ENCODE data around the gene CCDC80.

CCDC80 gene

DNA sequence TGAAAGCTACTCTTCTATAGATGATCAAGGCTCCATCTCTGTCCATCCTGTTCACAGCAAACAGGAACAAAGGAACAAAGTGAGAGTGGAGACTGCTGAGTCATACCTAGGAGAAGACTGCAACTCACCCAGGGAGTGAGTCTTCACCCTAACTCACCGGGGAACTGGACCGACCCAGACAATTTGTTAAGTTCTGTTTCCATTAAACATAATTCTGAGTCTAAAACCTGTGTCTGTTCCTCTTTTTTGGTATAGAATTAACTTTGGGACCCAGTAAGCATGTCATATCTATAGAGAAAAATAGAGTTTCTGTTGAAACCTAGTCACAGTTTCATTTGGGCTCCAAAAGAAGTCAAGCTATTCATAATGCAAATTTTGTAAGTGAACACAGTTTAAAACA is 21.6 kb downstream of the CCDC80 start:
- DNase-seq (ENCODE audit: low spot score in 2 of 2), result no peak
- Mint-ChIP-seq H3K9me3 (no peaks in the 10 kb centered on the region), H3K36me3 (ENCODE audit: insufficient read depth) (no peaks in the 10 kb centered on the region), H3K4me1 (no peaks in the 10 kb centered on the region), H3K27me3 (peaks cover 12% of the 10 kb centered on the region), H3K27ac (ENCODE audit: low read depth) (no peak overlapping the region), H3K4me3 (no peak overlapping the region)
- ATAC-seq (replicated peaks; ENCODE audit: extremely low read depth, poor library complexity, severe bottlenecking), result no peak

DNA sequence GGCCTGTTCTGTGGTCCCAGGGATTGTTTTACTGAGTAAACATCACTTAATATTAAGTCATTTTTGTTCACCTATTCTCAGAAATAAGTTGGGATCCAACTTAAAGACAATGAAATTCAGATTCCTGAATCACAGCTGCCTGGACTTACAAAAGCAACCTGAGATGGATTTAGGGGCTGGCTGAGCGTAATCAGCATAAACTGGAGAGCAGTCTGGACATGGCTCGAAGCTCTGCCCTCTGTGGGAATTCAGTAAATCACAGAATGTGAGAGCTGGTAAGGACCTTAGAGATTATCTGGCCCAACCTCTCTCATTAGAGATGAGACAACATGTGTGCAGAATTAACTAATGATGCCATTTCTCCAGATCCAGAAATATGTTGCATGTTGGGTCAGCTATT is 23.7 kb downstream of the CCDC80 start:
- H3K4me1 Mint-ChIP-seq, result no peaks in the 10 kb centered on the region
- H3K27me3 Mint-ChIP-seq, result no peaks in the 10 kb centered on the region
- H3K4me3 Mint-ChIP-seq, result no peak overlapping the region
- no peaks in the 10 kb centered on the region for H3K36me3 Mint-ChIP-seq (ENCODE audit: insufficient read depth)
- DNase-seq (ENCODE audit: low spot score in 2 of 2), result no peak
- H3K9me3 Mint-ChIP-seq, result no peaks in the 10 kb centered on the region
- ATAC-seq (replicated peaks; ENCODE audit: extremely low read depth, poor library complexity, severe bottlenecking), result no peak
- no peak overlapping the region for H3K27ac Mint-ChIP-seq (ENCODE audit: low read depth)

DNA sequence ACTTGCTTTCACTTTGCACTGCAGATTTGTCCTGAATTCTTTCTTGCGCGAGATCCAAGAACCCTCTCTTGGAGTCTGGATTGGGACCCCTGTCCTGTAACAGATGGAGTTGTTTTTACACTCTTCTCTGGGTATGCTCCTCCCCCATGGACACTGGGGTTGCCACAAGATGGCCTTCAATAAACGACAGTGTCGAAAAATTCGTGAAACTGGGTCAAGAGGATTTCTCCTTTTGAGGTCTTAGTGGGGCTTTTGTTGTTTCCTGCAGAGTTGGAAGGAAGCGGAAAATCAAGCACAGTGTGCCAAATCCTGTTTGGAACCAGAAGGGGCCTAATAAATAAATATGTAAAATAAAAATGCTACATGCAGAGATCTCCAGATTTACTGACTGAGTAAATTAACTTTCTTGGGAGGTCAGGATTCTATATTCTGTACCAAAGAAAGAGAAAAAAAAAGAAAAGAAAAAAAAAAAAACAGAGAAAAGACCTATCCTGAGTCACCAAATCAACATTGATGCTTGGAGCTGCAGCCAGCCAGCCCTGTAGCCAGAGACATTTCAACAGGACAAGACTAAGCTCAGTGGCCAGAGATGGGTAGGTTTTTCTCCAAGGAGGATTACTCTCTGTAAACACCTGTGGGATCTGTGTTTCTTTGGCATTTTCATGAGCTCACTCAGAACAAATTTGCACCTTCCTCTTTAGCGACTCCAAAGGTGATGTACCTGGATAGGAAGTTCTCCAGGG is 24.8 kb downstream of the CCDC80 start:
- DNase-seq (ENCODE audit: low spot score in 2 of 2), result no peak
- Mint-ChIP-seq H3K9me3 (no peaks in the 10 kb centered on the region), H3K27ac (ENCODE audit: low read depth) (no peak overlapping the region), H3K27me3 (no peaks in the 10 kb centered on the region), H3K4me1 (no peaks in the 10 kb centered on the region), H3K36me3 (ENCODE audit: insufficient read depth) (no peaks in the 10 kb centered on the region), H3K4me3 (no peak overlapping the region)
- no peak for ATAC-seq (replicated peaks; ENCODE audit: extremely low read depth, poor library complexity, severe bottlenecking)

DNA sequence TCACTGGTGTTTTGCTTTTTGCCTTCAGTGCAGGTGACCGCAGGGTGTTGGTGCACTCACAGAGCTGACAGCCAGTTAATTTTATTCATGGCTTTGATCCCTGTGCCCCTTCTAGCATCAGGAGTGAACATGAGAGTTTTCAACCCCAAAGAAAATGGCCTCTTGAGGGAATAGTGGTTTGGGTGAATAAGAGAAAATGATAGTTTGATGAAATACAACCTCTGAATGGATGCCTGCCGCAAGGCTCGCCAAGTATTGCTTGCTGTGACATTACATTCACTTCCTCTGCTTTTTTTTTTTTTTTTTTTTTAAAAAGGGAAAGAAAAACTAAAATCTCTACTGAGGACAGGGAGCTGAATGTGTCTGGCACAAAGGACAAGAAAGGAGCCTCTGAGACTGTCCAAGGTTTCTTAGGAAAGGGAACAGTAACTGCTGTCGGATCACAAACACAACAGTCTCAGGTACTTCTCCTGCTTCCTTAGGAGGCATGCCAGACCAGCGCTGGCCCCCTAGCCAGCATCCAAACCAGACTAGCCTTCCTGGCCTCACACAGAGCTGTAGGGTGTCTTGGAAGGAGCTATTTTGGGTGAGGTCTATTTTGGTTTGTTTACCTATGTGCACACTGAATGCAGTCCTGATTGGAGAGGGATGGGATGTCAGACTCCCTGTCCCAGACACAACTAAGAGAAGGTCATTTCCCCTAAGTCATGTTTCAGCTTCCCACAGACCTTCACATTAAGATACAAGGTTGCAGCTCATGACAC is 29.0 kb downstream of the CCDC80 start:
- H3K4me3 Mint-ChIP-seq, result no peak overlapping the region
- no peaks in the 10 kb centered on the region for H3K4me1 Mint-ChIP-seq
- H3K27me3 Mint-ChIP-seq, result peaks cover 10% of the 10 kb centered on the region
- H3K9me3 Mint-ChIP-seq, result no peaks in the 10 kb centered on the region
- DNase-seq (ENCODE audit: low spot score in 2 of 2) (no peak), ATAC-seq (replicated peaks; ENCODE audit: extremely low read depth, poor library complexity, severe bottlenecking) (no peak)
- H3K36me3 Mint-ChIP-seq (ENCODE audit: insufficient read depth), result no peaks in the 10 kb centered on the region
- H3K27ac Mint-ChIP-seq (ENCODE audit: low read depth), result no peak overlapping the region

DNA sequence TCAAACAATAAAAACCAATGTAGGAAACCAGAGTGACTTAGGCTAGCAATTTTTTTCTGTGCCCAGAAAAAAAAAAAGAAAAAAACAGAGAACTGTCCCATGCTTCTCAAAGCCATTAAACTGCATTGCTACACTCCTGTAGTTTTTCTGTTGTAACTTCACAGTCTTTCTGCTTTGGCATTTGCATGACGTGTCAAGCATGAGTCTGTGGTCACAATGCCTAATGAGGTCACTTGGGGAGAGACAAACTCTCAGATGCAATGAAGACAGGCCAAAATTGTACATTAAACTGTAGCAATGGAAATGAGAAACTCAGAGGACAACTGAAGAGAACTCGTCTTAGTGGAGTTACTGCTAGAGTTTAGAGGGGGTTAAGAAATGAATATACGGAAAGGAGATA is 30.8 kb downstream of the CCDC80 start:
- ATAC-seq (replicated peaks; ENCODE audit: extremely low read depth, poor library complexity, severe bottlenecking) (no peak), DNase-seq (ENCODE audit: low spot score in 2 of 2) (no peak)
- Mint-ChIP-seq H3K27me3 (peaks cover 10% of the 10 kb centered on the region), H3K36me3 (ENCODE audit: insufficient read depth) (no peaks in the 10 kb centered on the region), H3K27ac (ENCODE audit: low read depth) (no peak overlapping the region), H3K9me3 (no peaks in the 10 kb centered on the region), H3K4me3 (no peak overlapping the region), H3K4me1 (no peaks in the 10 kb centered on the region)

DNA sequence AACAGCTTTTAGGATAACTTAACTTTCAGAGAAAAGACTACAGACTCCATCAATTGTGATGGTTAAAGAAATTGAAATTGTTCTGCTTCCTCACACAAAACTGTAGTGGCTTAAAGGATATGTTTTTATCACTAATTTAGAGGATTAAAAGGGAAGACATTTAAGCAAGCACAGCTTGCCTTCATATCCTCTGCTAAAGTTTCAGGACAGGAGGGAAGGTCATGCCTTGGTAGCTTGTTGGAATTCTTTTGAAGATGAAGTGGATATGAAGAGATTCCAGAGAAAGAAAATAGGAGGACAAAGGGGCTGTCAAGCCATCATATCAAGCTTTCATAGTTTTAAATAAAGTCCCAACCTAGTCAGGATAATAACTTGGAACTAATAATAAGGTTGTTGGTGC is 33.1 kb downstream of the CCDC80 start:
- H3K36me3 Mint-ChIP-seq (ENCODE audit: insufficient read depth), result no peaks in the 10 kb centered on the region
- H3K4me1 Mint-ChIP-seq, result peaks cover 4% of the 10 kb centered on the region
- DNase-seq (ENCODE audit: low spot score in 2 of 2) (no peak), ATAC-seq (replicated peaks; ENCODE audit: extremely low read depth, poor library complexity, severe bottlenecking) (no peak)
- H3K27ac Mint-ChIP-seq (ENCODE audit: low read depth), result no peak overlapping the region
- H3K27me3 Mint-ChIP-seq, result peaks cover 10% of the 10 kb centered on the region
- no peaks in the 10 kb centered on the region for H3K9me3 Mint-ChIP-seq
- no peak overlapping the region for H3K4me3 Mint-ChIP-seq

DNA sequence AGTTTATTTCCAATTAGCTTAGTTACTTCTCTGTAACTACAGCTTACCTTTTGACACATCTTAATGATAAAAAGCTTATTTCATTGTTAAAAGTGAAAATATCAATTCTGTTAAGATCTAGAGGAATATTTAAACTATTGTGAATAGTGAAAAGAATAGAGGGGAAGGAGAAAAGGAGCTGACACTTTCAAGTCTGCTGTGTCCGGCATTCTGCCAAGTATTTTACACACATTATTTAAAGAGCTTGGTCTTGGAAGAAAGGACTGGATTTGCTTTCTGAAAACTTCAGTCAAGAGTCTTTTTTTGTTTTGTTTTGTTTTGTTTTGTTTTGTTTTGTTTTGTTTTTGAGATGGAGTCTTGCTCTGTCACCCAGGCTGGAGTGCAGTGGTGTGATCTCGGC is 34.8 kb downstream of the CCDC80 start:
- H3K36me3 Mint-ChIP-seq (ENCODE audit: insufficient read depth), result no peaks in the 10 kb centered on the region
- no peak overlapping the region for H3K27ac Mint-ChIP-seq (ENCODE audit: low read depth)
- DNase-seq (ENCODE audit: low spot score in 2 of 2) (no peak), ATAC-seq (replicated peaks; ENCODE audit: extremely low read depth, poor library complexity, severe bottlenecking) (no peak)
- H3K4me3 Mint-ChIP-seq, result no peak overlapping the region
- peaks cover 10% of the 10 kb centered on the region for H3K27me3 Mint-ChIP-seq
- H3K9me3 Mint-ChIP-seq, result no peaks in the 10 kb centered on the region
- H3K4me1 Mint-ChIP-seq, result peaks cover 14% of the 10 kb centered on the region

DNA sequence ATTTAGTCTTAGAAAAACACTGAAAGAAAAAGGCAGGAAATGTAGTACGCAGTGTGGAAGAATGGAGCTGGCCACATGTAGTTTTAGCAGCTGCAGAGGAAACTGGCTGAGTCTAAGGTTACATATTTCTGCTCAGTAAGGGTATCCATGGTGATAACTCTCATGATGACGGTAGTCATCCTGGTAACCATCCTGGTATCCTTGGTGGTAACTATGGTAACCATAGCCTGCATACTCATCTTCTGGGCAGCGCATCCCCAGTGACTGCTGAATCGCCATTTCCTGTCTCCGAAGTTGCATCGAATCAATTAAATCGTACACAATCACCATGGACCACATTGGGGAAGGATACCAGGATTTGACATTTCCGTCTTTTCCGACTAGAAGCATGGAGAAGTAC is 35.7 kb downstream of the CCDC80 start:
- H3K27me3 Mint-ChIP-seq, result peaks cover 10% of the 10 kb centered on the region
- DNase-seq (ENCODE audit: low spot score in 2 of 2), result no peak
- peaks cover 14% of the 10 kb centered on the region for H3K4me1 Mint-ChIP-seq
- no peak overlapping the region for H3K4me3 Mint-ChIP-seq
- no peaks in the 10 kb centered on the region for H3K9me3 Mint-ChIP-seq
- no peak for ATAC-seq (replicated peaks; ENCODE audit: extremely low read depth, poor library complexity, severe bottlenecking)
- no peaks in the 10 kb centered on the region for H3K36me3 Mint-ChIP-seq (ENCODE audit: insufficient read depth)
- no peak overlapping the region for H3K27ac Mint-ChIP-seq (ENCODE audit: low read depth)

DNA sequence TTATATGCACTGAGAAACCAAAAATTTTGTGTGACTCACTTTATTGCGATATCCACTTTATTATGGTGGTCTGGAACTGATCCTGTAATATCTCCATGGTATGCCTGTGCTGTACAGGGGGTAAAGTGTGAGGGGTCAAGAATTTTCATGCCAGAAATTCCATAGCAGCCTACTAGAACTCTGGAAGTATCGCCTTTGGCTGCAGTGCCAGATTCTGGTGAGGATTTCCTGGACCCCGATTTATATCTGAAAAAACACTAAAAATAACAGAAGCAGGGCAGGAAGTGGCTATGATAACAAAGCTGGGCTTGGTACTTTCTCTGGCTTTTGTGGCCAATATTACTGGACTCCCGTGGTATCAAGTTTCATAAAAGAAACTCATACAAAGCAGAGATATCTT is 36.4 kb downstream of the CCDC80 start:
- DNase-seq (ENCODE audit: low spot score in 2 of 2) (no peak), ATAC-seq (replicated peaks; ENCODE audit: extremely low read depth, poor library complexity, severe bottlenecking) (no peak)
- H3K4me1 Mint-ChIP-seq, result peaks cover 14% of the 10 kb centered on the region
- no peak overlapping the region for H3K4me3 Mint-ChIP-seq
- H3K27me3 Mint-ChIP-seq, result peaks cover 10% of the 10 kb centered on the region
- no peaks in the 10 kb centered on the region for H3K36me3 Mint-ChIP-seq (ENCODE audit: insufficient read depth)
- no peak overlapping the region for H3K27ac Mint-ChIP-seq (ENCODE audit: low read depth)
- no peaks in the 10 kb centered on the region for H3K9me3 Mint-ChIP-seq

DNA sequence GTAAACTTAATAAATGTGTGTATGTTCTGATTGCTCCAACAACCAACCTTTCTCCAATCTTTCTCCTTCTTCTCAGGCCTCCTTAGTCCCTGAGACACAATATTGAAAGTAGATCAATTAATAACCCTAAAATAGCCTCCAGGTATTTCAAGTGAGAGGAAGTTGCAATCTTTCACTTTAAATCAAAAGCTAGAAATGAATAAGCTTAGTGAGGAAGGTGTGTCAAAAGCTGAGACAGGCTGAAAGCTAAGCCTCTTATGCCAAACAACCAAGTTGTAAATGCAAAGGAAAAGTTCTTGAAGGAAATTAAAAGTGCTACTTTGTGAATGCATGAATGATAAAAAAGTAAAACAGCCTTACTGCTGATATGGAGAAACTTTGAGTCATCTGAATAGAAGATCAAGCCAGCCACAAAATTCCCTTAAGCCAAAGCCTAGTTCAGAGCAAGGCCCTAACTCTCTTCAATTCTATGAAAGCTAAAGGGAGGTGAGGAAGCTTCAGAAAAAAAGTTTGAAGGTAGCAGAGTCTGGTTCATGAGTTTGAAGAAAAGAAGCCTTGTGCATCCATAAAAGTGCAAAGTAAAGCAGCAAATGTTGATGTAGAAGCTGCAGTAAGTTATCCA is 38.6 kb downstream of the CCDC80 start:
- Mint-ChIP-seq H3K4me3 (no peak overlapping the region), H3K27ac (ENCODE audit: low read depth) (no peak overlapping the region), H3K4me1 (peaks cover 14% of the 10 kb centered on the region), H3K36me3 (ENCODE audit: insufficient read depth) (no peaks in the 10 kb centered on the region), H3K9me3 (no peaks in the 10 kb centered on the region), H3K27me3 (peaks cover 4% of the 10 kb centered on the region)
- no peak for DNase-seq (ENCODE audit: low spot score in 2 of 2)
- no peak for ATAC-seq (replicated peaks; ENCODE audit: extremely low read depth, poor library complexity, severe bottlenecking)

DNA sequence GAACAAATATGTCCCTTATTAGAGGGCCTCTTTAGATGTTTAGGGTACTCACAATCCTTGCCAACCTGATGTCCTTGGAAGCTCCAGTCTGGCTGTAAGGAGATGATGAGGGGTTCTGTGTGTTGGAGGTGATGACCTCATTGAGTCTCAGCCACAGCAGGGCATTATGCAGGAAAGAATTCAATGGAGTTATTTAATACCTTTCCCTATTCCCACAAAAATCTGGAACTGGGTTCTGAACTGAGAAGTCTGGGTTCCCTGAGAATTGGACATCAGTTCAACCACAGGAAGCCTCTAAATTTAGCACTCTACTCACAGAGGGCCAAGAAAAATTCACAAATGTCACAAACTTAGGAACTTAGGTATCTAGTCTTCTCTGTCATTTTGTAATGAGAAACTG is 42.2 kb downstream of the CCDC80 start:
- H3K4me3 Mint-ChIP-seq, result no peak overlapping the region
- H3K36me3 Mint-ChIP-seq (ENCODE audit: insufficient read depth), result no peaks in the 10 kb centered on the region
- DNase-seq (ENCODE audit: low spot score in 2 of 2) (no peak), ATAC-seq (replicated peaks; ENCODE audit: extremely low read depth, poor library complexity, severe bottlenecking) (no peak)
- H3K4me1 Mint-ChIP-seq, result peaks cover 10% of the 10 kb centered on the region
- no peaks in the 10 kb centered on the region for H3K9me3 Mint-ChIP-seq
- H3K27me3 Mint-ChIP-seq, result no peaks in the 10 kb centered on the region
- no peak overlapping the region for H3K27ac Mint-ChIP-seq (ENCODE audit: low read depth)

DNA sequence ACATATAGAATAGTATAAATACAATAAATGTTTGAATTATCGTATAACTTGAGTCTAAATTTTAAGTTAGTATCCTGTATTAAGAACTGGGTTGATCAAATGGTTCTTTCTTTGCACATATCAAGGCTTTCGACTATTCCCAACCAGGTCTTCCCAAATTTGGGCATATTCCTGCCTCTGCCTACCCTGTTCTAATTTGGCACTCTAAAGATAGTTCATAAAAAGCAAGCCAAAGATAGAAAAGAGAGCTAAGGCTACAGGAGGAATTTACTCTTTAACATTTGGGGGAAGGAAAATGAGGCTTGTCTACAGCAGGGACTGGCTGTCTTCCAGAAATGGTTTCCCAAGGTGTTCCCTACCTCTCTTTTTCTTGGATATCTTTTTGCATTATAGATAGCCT is 43.0 kb downstream of the CCDC80 start:
- Mint-ChIP-seq H3K27ac (ENCODE audit: low read depth) (no peak overlapping the region), H3K36me3 (ENCODE audit: insufficient read depth) (peaks cover 3% of the 10 kb centered on the region), H3K4me3 (no peak overlapping the region), H3K27me3 (no peaks in the 10 kb centered on the region), H3K4me1 (peaks cover 11% of the 10 kb centered on the region), H3K9me3 (no peaks in the 10 kb centered on the region)
- ATAC-seq (replicated peaks; ENCODE audit: extremely low read depth, poor library complexity, severe bottlenecking) (no peak), DNase-seq (ENCODE audit: low spot score in 2 of 2) (no peak)

DNA sequence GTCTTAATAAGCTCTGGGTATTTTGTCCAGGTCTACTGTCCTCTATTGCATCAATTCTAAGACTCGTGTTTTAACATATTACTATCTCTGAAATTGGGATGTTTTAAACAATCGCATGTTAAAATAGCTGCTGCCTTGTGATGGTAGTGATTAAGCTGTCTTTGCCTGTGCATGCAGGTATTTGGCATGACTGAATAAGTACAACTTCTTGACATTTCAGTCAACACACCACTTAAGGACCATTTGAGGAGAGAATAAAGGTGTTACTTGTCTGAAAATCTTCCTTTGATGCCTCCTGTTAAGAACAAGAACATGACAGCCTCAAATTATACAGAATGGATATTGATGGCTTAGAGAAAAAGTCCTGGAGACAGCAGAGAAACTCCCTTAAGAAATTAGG is 46.1 kb downstream of the CCDC80 start:
- DNase-seq (ENCODE audit: low spot score in 2 of 2) (no peak), ATAC-seq (replicated peaks; ENCODE audit: extremely low read depth, poor library complexity, severe bottlenecking) (no peak)
- Mint-ChIP-seq H3K9me3 (no peaks in the 10 kb centered on the region), H3K4me1 (peaks cover 9% of the 10 kb centered on the region), H3K27me3 (no peaks in the 10 kb centered on the region), H3K36me3 (ENCODE audit: insufficient read depth) (peaks cover 14% of the 10 kb centered on the region), H3K27ac (ENCODE audit: low read depth) (no peak overlapping the region), H3K4me3 (no peak overlapping the region)
